ENCODE measurements around the gene ALG1L2.
"Not testable (repeated sequence)": the region's sequence is repeated elsewhere in the genome, so short reads cannot be mapped to it uniquely, and the experiment has no call there.

- TF ChIP-seq POLR2A (IDR thresholded peaks at IDR 0.05; ENCODE audit: low read depth, low read length); TAF1 (IDR thresholded peaks at IDR 0.05; ENCODE audit: borderline replicate concordance, low read depth, low read length): not testable (repeated sequence)
Measured at GRCh38 chr3:130112748-130113073, 31.1 kb downstream of the ALG1L2 start.

Data from GM12892 (cell line).